ENCODE measurements around the gene BPGM. TPM values are rescaled to one million over a fixed set of nuclear protein-coding genes. Genes with fewer than 3 reads are reported as not detected.
"Not testable (repeated sequence)": the region's sequence is repeated elsewhere in the genome, so short reads cannot be mapped to it uniquely, and the experiment has no call there.

Gene BPGM
- total and polyA plus RNA-seq, 2 experiments from 2014 or later, result 16.9 TPM

GRCh38 chr7:134641981-134642380, 4.7 kb upstream of the BPGM start:
- H3K4me1 Mint-ChIP-seq; H3K27me3 ChIP-seq (ENCODE audit: insufficient read depth); H3K27ac Mint-ChIP-seq; ATAC-seq; H3K36me3 Mint-ChIP-seq (ENCODE audit: low read depth); H2AFZ ChIP-seq; H3K9me2 ChIP-seq (ENCODE audit: insufficient read depth); H4K20me1 ChIP-seq (replicated peaks; ENCODE audit: insufficient read depth); H3K9me3 Mint-ChIP-seq; H3K4me2 ChIP-seq; DNase-seq (ENCODE audit: low spot score); H3F3A ChIP-seq (replicated peaks; ENCODE audit: low read depth); H3K4me1 ChIP-seq (ENCODE audit: insufficient read depth); H3K27ac ChIP-seq (ENCODE audit: low read depth); H3K4me3 ChIP-seq; H3K27me3 Mint-ChIP-seq (ENCODE audit: insufficient read depth, low read depth, poor library complexity); H3K36me3 ChIP-seq (ENCODE audit: insufficient read depth); H3K4me3 Mint-ChIP-seq; H3K79me2 ChIP-seq (replicated peaks; ENCODE audit: insufficient read depth): not testable (repeated sequence)

- Histone ChIP-seq H3K36me3 (ENCODE audit: insufficient read depth) (no peaks in the 10 kb centered on the region), H3F3A (replicated peaks; ENCODE audit: low read depth) (no peaks in the 10 kb centered on the region), H3K9me2 (ENCODE audit: insufficient read depth) (no peaks in the 10 kb centered on the region), H3K4me3 (no peak overlapping the region), H3K79me2 (replicated peaks; ENCODE audit: insufficient read depth) (peaks cover 11% of the 10 kb centered on the region; the same call in 1 of the 2 replicates), H3K4me2 (no peak overlapping the region), H3K27ac (ENCODE audit: low read depth) (no peak overlapping the region), H2AFZ (no peak overlapping the region), H4K20me1 (replicated peaks; ENCODE audit: insufficient read depth) (no peaks in the 10 kb centered on the region; the same call in 1 of the 2 replicates), H3K4me1 (ENCODE audit: insufficient read depth) (no peaks in the 10 kb centered on the region), H3K27me3 (ENCODE audit: insufficient read depth) (no peaks in the 10 kb centered on the region)
- H3K27me3 Mint-ChIP-seq (ENCODE audit: insufficient read depth, low read depth, poor library complexity), result no peaks in the 10 kb centered on the region
- H3K9me3 Mint-ChIP-seq, result peaks cover 4% of the 10 kb centered on the region; the same call in 2 of the 3 replicates
- no peaks in the 10 kb centered on the region for H3K4me1 Mint-ChIP-seq
- H3K36me3 Mint-ChIP-seq (ENCODE audit: low read depth), result no peaks in the 10 kb centered on the region
- ATAC-seq (no peak), DNase-seq (ENCODE audit: low spot score) (no peak)
- H3K4me3 Mint-ChIP-seq, result no peak overlapping the region
- H3K27ac Mint-ChIP-seq, result no peak overlapping the region
- no peak for TF ChIP-seq CTCF (conservative IDR thresholded peaks at IDR 0.05; ENCODE audit: low read depth in 2 of 2)
- TF ChIP-seq EZH2phosphoT487 (IDR thresholded peaks at IDR 0.05; ENCODE audit: unreplicated experiment), result no peak
- no peak for TF ChIP-seq STAT1 (IDR thresholded peaks at IDR 0.05; ENCODE audit: unreplicated experiment)
- TF ChIP-seq EZH2 (IDR thresholded peaks at IDR 0.05; ENCODE audit: low read depth, unreplicated experiment), result no peak
- TF ChIP-seq JUNB (IDR thresholded peaks at IDR 0.05; ENCODE audit: unreplicated experiment), result no peak
- no peak for TF ChIP-seq NANOG (IDR thresholded peaks at IDR 0.05; ENCODE audit: borderline replicate concordance)
- TF ChIP-seq POLR2AphosphoS5 (IDR thresholded peaks at IDR 0.05; ENCODE audit: low read depth), result no peak
- TF ChIP-seq ZNF331 (CRISPR knock-in tag; IDR thresholded peaks at IDR 0.05; ENCODE audit: low read depth), result no peak
- TF ChIP-seq CREB1 (CRISPR knock-in tag; IDR thresholded peaks at IDR 0.05; ENCODE audit: low read depth), result no peak
- TF ChIP-seq ETS1 (IDR thresholded peaks at IDR 0.05), result no peak
- no peak for TF ChIP-seq ZNF462 (CRISPR knock-in tag; IDR thresholded peaks at IDR 0.05)
- TF ChIP-seq ZNF114 (CRISPR knock-in tag; IDR thresholded peaks at IDR 0.05), result no peak
These were observed 3.5 kb upstream of the BPGM start for GRCh38 chr7:134643131-134643530.
